SW480 (cell line): ENCODE data around the gene NPHP1.
"Not testable (repeated sequence)": the region's sequence is repeated elsewhere in the genome, so short reads cannot be mapped to it uniquely, and the experiment has no call there.

Experiments
- DNase-seq: peaks from one replicate; pipeline ENCODE4 v3.0.0-alpha.2; 2016; ENCODE audit warnings: low spot score

Gene NPHP1

GRCh38 chr2:110126906-110127305 lies 77.9 kb downstream of the NPHP1 start:
- no peak for DNase-seq

- DNase-seq, result no peak
Measured at GRCh38 chr2:110126086-110126773, 78.6 kb downstream of the NPHP1 start.

- no peak for DNase-seq
Measured at GRCh38 chr2:110124939-110125691, 79.7 kb downstream of the NPHP1 start.

GRCh38 chr2:110124038-110124825 lies 80.6 kb downstream of the NPHP1 start:
- DNase-seq, result no peak

GRCh38 chr2:110121592-110121991 lies 83.2 kb downstream of the NPHP1 start:
- no peak for DNase-seq

- no peak for DNase-seq
Measured at GRCh38 chr2:110121052-110121334, 83.8 kb downstream of the NPHP1 start.

GRCh38 chr2:110120171-110121051 lies 84.4 kb downstream of the NPHP1 start:
- DNase-seq, result no peak

- DNase-seq, result peak; percentile 71
Measured at GRCh38 chr2:110116033-110116710, 88.6 kb downstream of the NPHP1 start.

GRCh38 chr2:110115291-110116032 lies 89.4 kb downstream of the NPHP1 start, which contains the start of gene MALL:
TSS of gene MALL (minus strand) at chr2:110115822. CDS start at chr2:110115792, 30 bp downstream.
- peak; percentile 84 for DNase-seq

GRCh38 chr2:110114831-110115255 lies 90.0 kb downstream of the NPHP1 start:
- DNase-seq, result peak; percentile 80

GRCh38 chr2:110113961-110114591 lies 90.7 kb downstream of the NPHP1 start:
- peak; percentile 96 for DNase-seq

GRCh38 chr2:110108291-110108690 lies 96.5 kb downstream of the NPHP1 start:
- DNase-seq, result not testable (repeated sequence)

- DNase-seq, result no peak
Measured at GRCh38 chr2:110107092-110108079, 97.4 kb downstream of the NPHP1 start.

GRCh38 chr2:110106642-110107041 lies 98.2 kb downstream of the NPHP1 start:
- DNase-seq, result peak; percentile 64

- DNase-seq, result peak; percentile 98
Measured at GRCh38 chr2:110105608-110106467, 99.0 kb downstream of the NPHP1 start.

- no peak for DNase-seq
Measured at GRCh38 chr2:110105183-110105582, 99.6 kb downstream of the NPHP1 start.

- no peak for DNase-seq
Measured at GRCh38 chr2:110104025-110104771, 100.6 kb downstream of the NPHP1 start.
